ENCODE results near the gene CHST1. TPM values are rescaled to one million over a fixed set of nuclear protein-coding genes. Genes with fewer than 3 reads are reported as not detected.

CHST1 gene
- total RNA-seq, 1 experiment from 2014 or later, result not detected

DNA sequence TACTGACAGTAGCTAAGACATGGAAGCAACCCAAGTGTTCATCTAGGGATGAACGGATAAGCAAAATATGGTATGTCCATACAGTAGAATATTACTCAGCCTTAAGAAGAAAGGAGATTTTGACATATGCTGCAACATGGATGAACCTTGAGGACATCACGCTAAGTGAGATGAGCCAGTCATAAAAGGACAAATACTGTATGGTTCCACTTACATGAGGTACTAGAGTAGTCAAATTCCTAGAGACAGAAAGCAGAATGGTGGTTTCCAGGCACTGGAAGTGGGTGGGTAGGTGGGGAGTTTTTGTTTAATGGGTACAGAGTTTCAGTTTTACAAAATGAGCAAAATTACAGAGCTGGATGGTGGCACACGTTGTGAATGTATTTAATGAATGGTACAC lies 18.1 kb downstream of the CHST1 start:
- H3K4me3 Mint-ChIP-seq (ENCODE audit: unreplicated experiment), result no peak overlapping the region
- Histone ChIP-seq H3K9me3 (no peaks in the 10 kb centered on the region), H3K36me3 (ENCODE audit: control insufficient read depth, insufficient read depth, low read length) (no peaks in the 10 kb centered on the region), H3K4me1 (no peaks in the 10 kb centered on the region), H3K27me3 (replicated peaks; ENCODE audit: control insufficient read depth, insufficient read depth, low read length) (no peaks in the 10 kb centered on the region; the same call in 1 of the 2 replicates), H3K4me3 (ENCODE audit: low read depth, low read length) (no peak overlapping the region)
- DNase-seq, result no peak
- BruUV-seq (replicated peaks), result no TSS peak
- TF ChIP-seq, protein P1, sequence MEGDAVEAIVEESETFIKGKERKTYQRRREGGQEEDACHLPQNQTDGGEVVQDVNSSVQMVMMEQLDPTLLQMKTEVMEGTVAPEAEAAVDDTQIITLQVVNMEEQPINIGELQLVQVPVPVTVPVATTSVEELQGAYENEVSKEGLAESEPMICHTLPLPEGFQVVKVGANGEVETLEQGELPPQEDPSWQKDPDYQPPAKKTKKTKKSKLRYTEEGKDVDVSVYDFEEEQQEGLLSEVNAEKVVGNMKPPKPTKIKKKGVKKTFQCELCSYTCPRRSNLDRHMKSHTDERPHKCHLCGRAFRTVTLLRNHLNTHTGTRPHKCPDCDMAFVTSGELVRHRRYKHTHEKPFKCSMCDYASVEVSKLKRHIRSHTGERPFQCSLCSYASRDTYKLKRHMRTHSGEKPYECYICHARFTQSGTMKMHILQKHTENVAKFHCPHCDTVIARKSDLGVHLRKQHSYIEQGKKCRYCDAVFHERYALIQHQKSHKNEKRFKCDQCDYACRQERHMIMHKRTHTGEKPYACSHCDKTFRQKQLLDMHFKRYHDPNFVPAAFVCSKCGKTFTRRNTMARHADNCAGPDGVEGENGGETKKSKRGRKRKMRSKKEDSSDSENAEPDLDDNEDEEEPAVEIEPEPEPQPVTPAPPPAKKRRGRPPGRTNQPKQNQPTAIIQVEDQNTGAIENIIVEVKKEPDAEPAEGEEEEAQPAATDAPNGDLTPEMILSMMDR (IDR thresholded peaks at IDR 0.05; ENCODE audit: insufficient read depth in 1 of 2, low read depth in 1 of 2, low read length in 1 of 2, severe bottlenecking in 1 of 2, unreplicated experiment in 1 of 2), result no peak
- H3K9me3 Mint-ChIP-seq (ENCODE audit: unreplicated experiment), result no peaks in the 10 kb centered on the region
- no peak overlapping the region for H3K27ac Mint-ChIP-seq (ENCODE audit: unreplicated experiment)
- no peaks in the 10 kb centered on the region for H3K4me1 Mint-ChIP-seq (ENCODE audit: low read depth, unreplicated experiment)
- POLR2A ChIA-PET, result no interaction called here
- intact Hi-C loops (cut with micrococcal nuclease; ENCODE audit: unreplicated experiment), result no loop called here
- no peaks in the 10 kb centered on the region for H3K36me3 Mint-ChIP-seq (ENCODE audit: insufficient read depth, unreplicated experiment)
- CTCF ChIA-PET, result interaction anchor here (1.9 kb wide), 1 partner anchor 8 kb away, joined by 6 read pairs; no protein-coding TSS in a partner anchor
- peaks cover 29% of the 10 kb centered on the region for H3K27me3 Mint-ChIP-seq (ENCODE audit: insufficient read depth, unreplicated experiment)

DNA sequence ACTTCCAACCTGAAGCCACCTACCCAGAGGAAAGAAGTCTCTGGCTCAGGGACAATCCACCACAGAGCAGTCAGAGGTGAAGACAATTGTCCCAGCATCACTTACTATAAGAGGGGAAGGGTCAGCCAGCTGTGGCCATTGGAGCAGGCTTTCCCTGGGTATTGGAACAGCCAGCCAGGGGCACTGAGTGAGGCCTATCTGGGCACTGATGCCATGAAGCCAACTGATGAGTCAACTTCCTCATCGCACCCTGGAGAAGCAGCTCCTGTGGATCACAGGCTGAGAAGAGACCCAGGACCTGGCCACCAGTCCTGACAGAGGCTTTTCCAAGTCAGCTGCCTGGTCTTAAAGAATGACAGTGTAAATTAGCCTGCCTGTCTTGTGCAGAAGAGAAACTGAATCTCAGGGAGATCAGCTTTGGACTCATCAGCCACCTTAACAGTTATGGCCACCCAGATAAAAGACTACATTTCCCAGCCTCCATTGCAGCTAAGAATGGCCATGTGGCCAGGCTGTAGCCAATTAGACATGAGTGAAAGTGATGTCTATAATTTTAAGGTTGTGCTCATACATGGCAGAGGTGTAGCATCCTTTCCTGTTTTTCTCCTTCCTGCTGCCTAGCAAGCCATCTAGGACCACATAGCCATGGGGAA lies 19.0 kb downstream of the CHST1 start:
- Histone ChIP-seq H3K9me3 (no peaks in the 10 kb centered on the region), H3K36me3 (ENCODE audit: control insufficient read depth, insufficient read depth, low read length) (no peaks in the 10 kb centered on the region), H3K4me1 (no peaks in the 10 kb centered on the region), H3K4me3 (ENCODE audit: low read depth, low read length) (no peak overlapping the region), H3K27me3 (replicated peaks; ENCODE audit: control insufficient read depth, insufficient read depth, low read length) (no peaks in the 10 kb centered on the region)
- POLR2A ChIA-PET, result no interaction called here
- no TSS peak for BruUV-seq (replicated peaks)
- CTCF ChIA-PET, result interaction anchor here (0.6 to 1.9 kb wide), 2 partner anchors 9 to 1468 kb away, joined by 3 to 6 read pairs; no protein-coding TSS in a partner anchor
- H3K27me3 Mint-ChIP-seq (ENCODE audit: insufficient read depth, unreplicated experiment), result peaks cover 23% of the 10 kb centered on the region
- no peak overlapping the region for H3K27ac Mint-ChIP-seq (ENCODE audit: unreplicated experiment)
- DNase-seq, result no peak
- no peaks in the 10 kb centered on the region for H3K4me1 Mint-ChIP-seq (ENCODE audit: low read depth, unreplicated experiment)
- H3K36me3 Mint-ChIP-seq (ENCODE audit: insufficient read depth, unreplicated experiment), result no peaks in the 10 kb centered on the region
- intact Hi-C loops (cut with micrococcal nuclease; ENCODE audit: unreplicated experiment), result no loop called here
- no peak overlapping the region for H3K4me3 Mint-ChIP-seq (ENCODE audit: unreplicated experiment)
- no peaks in the 10 kb centered on the region for H3K9me3 Mint-ChIP-seq (ENCODE audit: unreplicated experiment)
- TF ChIP-seq, protein P1 (IDR thresholded peaks at IDR 0.05; ENCODE audit: insufficient read depth in 1 of 2, low read depth in 1 of 2, low read length in 1 of 2, severe bottlenecking in 1 of 2, unreplicated experiment in 1 of 2), result no peak

DNA sequence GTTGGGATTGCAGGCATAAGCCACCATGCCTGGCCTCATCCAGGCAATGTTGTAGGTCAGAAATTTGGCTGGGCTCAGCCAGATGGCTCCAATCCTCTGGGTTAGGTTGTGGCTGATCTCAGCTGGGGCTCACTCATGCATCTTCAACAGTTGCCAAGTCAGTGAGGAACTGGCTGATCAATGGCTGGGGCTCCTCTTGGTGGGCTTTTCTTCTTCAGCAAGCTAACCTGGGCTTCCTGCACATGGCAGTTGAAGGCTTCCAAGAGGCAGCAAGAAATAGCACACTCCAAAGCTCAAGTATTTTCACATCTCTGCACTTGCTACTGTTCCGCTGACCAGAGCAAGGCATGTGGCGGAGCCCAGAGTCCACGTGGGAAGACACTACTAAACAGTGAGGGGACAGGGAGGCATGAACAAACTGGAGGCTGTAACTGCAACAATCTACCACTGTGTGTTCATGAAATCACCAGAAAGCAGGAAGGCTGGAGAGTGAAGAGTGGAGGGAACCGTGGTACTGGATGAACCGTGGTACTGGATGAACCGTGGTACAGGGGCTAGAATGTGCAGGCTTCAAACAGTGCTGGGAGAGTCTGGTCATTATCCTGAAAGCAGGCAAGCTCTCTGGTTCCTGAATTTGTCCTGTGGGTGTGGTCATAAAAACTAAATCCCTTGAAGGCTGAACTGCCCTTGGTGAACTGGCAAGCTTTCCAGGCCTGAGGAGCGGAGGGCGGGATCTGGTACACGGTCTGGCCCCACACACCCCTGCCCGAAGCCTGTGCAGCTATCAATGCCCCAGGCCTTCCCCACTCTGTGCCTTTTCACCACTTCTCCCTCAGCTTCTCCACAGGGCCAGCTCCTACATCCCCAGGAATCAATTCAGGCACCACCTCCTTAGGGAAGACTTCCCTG lies 20.2 kb downstream of the CHST1 start:
- CTCF ChIA-PET, result interaction anchor here (1.9 kb wide), 1 partner anchor 10 kb away, joined by 6 read pairs; no protein-coding TSS in a partner anchor
- H3K4me1 Mint-ChIP-seq (ENCODE audit: low read depth, unreplicated experiment), result no peaks in the 10 kb centered on the region

More for the DNA sequence above, 20.2 kb downstream of the CHST1 start:
- Mint-ChIP-seq H3K4me3 (ENCODE audit: unreplicated experiment) (no peak overlapping the region), H3K27ac (ENCODE audit: unreplicated experiment) (no peak overlapping the region), H3K36me3 (ENCODE audit: insufficient read depth, unreplicated experiment) (no peaks in the 10 kb centered on the region), H3K9me3 (ENCODE audit: unreplicated experiment) (no peaks in the 10 kb centered on the region), H3K27me3 (ENCODE audit: insufficient read depth, unreplicated experiment) (peaks cover 17% of the 10 kb centered on the region)
- intact Hi-C loops (cut with micrococcal nuclease; ENCODE audit: unreplicated experiment), result no loop called here
- H3K4me1 ChIP-seq, result no peaks in the 10 kb centered on the region
- TF ChIP-seq, protein P1 (IDR thresholded peaks at IDR 0.05; ENCODE audit: insufficient read depth in 1 of 2, low read depth in 1 of 2, low read length in 1 of 2, severe bottlenecking in 1 of 2, unreplicated experiment in 1 of 2), result no peak
- no peak for DNase-seq
- H3K9me3 ChIP-seq, result no peaks in the 10 kb centered on the region
- POLR2A ChIA-PET, result no interaction called here
- BruUV-seq (replicated peaks), result no TSS peak
- H3K36me3 ChIP-seq (ENCODE audit: control insufficient read depth, insufficient read depth, low read length), result no peaks in the 10 kb centered on the region
- no peak overlapping the region for H3K4me3 ChIP-seq (ENCODE audit: low read depth, low read length)
- no peaks in the 10 kb centered on the region for H3K27me3 ChIP-seq (replicated peaks; ENCODE audit: control insufficient read depth, insufficient read depth, low read length)

Measured in Caco-2 (cell line).